Loucy (cell line): Measurements from ENCODE around the gene AGBL1.

Experiments used
- H2AFZ ChIP-seq: fragments of 200-600 bp; sonication (generic); 2 replicates; pipeline ENCODE4 v1.6.0; 2016; ENCODE audit warnings: antibody characterized with exemption, mild to moderate bottlenecking, low read length, moderate library complexity
- H3F3A ChIP-seq: fragments of 200-600 bp; 2 replicates; pipeline ENCODE4 v1.6.0; 2016; ENCODE audit warnings: antibody characterized with exemption, low read depth, mild to moderate bottlenecking
- H3K27me3 ChIP-seq: fragments of 200-600 bp; sonication (generic); 2 replicates; pipeline ENCODE4 v1.6.1; 2014; ENCODE audit warnings: low read length, mild to moderate bottlenecking; ENCODE audit not compliant: insufficient read depth, poor library complexity, severe bottlenecking
- H3K36me3 ChIP-seq: fragments of 200-600 bp; sonication (generic); 2 replicates; pipeline ENCODE4 v1.6.1; 2016; ENCODE audit warnings: low read length; ENCODE audit not compliant: insufficient read depth
- H3K4me1 ChIP-seq: fragments of 200-600 bp; sonication (generic); 2 replicates; pipeline ENCODE4 v1.5.1; 2014; ENCODE audit warnings: low read length, mild to moderate bottlenecking; ENCODE audit not compliant: insufficient read depth, poor library complexity, severe bottlenecking
- H3K4me2 ChIP-seq: fragments of 200-600 bp; sonication (generic); 2 replicates; pipeline ENCODE4 v1.6.0; 2014; ENCODE audit warnings: antibody characterized with exemption, low read length, low read depth, mild to moderate bottlenecking; ENCODE audit not compliant: poor library complexity, severe bottlenecking
- H3K4me3 ChIP-seq: fragments of 200-600 bp; sonication (generic); 2 replicates; pipeline ENCODE4 v1.5.1; 2014; ENCODE audit warnings: low read length, mild to moderate bottlenecking, mixed read lengths; ENCODE audit not compliant: poor library complexity, severe bottlenecking
- H3K79me2 ChIP-seq: fragments of 200-600 bp; sonication (generic); 2 replicates; pipeline ENCODE4 v1.6.1; 2014; ENCODE audit warnings: low read length; ENCODE audit not compliant: insufficient read depth
- H3K9ac ChIP-seq: fragments of 200-600 bp; sonication (generic); 2 replicates; pipeline ENCODE4 v1.6.0; 2014; ENCODE audit warnings: mild to moderate bottlenecking, low read depth, low read length, moderate library complexity; ENCODE audit not compliant: poor library complexity, severe bottlenecking
- H3K9me2 ChIP-seq: fragments of 200-600 bp; sonication (generic); replicated peaks from 2 replicates; pipeline ENCODE4 v1.6.1; 2016; ENCODE audit warnings: low read depth, low read length, mixed read lengths
- H3K9me3 ChIP-seq: fragments of 200-600 bp; sonication (generic); 2 replicates; pipeline ENCODE4 v1.6.1; 2014; ENCODE audit warnings: mild to moderate bottlenecking, antibody characterized with exemption, low read length, low read depth; ENCODE audit not compliant: insufficient read depth
- H4K20me1 ChIP-seq: fragments of 200-600 bp; sonication (generic); 2 replicates; pipeline ENCODE4 v1.6.0; 2014; ENCODE audit warnings: antibody characterized with exemption, low read length, mild to moderate bottlenecking; ENCODE audit not compliant: insufficient read depth, poor library complexity, severe bottlenecking
- CTCF ChIP-seq: fragments of 200-600 bp; sonication (generic); conservative IDR thresholded peaks from 2 replicates; pipeline ENCODE4 v1.5.1; 2014; ENCODE audit warnings: mild to moderate bottlenecking, antibody characterized with exemption, low read length
- EZH2phosphoT487 ChIP-seq: fragments of 200-600 bp; IDR thresholded peaks from 2 replicates; pipeline ENCODE4 v1.6.1; 2018; ENCODE audit warnings: antibody characterized with exemption, mild to moderate bottlenecking, moderate library complexity, borderline replicate concordance

AGBL1 gene

GRCh38 chr15:86278586-86278985 is 198.9 kb downstream of the AGBL1 start:
- no peak overlapping the region for H3K4me2 ChIP-seq
- no peaks in the 10 kb centered on the region for H3K36me3 ChIP-seq
- no peaks in the 10 kb centered on the region for H4K20me1 ChIP-seq
- no peaks in the 10 kb centered on the region for H3K27me3 ChIP-seq
- H3K4me1 ChIP-seq, result no peaks in the 10 kb centered on the region
- no peaks in the 10 kb centered on the region for H3K9me2 ChIP-seq
- no peak overlapping the region for H2AFZ ChIP-seq
- H3K9ac ChIP-seq, result no peak overlapping the region
- TF ChIP-seq EZH2phosphoT487, result no peak
- no peak for TF ChIP-seq CTCF
- H3K4me3 ChIP-seq, result no peak overlapping the region
- H3K79me2 ChIP-seq, result no peaks in the 10 kb centered on the region
- peaks cover 3% of the 10 kb centered on the region; the same call in 1 of the 2 replicates for H3K9me3 ChIP-seq
- H3F3A ChIP-seq, result no peaks in the 10 kb centered on the region

DNA sequence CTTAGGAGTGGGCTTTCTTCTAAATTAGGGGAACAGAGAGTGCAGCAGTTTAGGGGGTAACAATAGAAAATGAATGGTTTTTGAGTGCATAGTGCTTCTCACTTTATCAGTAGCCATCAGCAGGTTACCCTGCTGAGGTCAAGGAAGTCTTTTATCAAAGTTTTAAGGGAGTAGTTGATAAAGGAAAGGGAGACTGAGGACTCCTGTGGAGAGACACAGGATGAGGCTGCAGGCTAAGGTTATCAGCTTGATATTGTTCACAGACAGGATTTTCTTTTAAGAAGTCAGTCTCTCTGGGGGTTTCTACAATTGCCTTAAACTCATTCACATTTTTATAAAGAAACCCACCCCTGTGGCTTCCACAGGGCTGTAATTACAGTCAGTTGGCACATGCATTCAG is 205.0 kb downstream of the AGBL1 start:
- H3K9me3 ChIP-seq, result 0 out of 2 replicates have a peak, but pooled peaks cover 3% of the 10 kb centered on the region
- no peaks in the 10 kb centered on the region for H3K79me2 ChIP-seq
- H3K4me3 ChIP-seq, result no peak overlapping the region
- H2AFZ ChIP-seq, result no peak overlapping the region
- H3K4me2 ChIP-seq, result no peak overlapping the region
- no peak for TF ChIP-seq CTCF
- TF ChIP-seq EZH2phosphoT487, result no peak
- H3K36me3 ChIP-seq, result no peaks in the 10 kb centered on the region
- H3K9ac ChIP-seq, result no peak overlapping the region
- no peaks in the 10 kb centered on the region for H3F3A ChIP-seq
- no peaks in the 10 kb centered on the region for H3K9me2 ChIP-seq
- no peaks in the 10 kb centered on the region for H4K20me1 ChIP-seq
- no peaks in the 10 kb centered on the region for H3K27me3 ChIP-seq
- H3K4me1 ChIP-seq, result no peaks in the 10 kb centered on the region

GRCh38 chr15:86295511-86295910 is 215.8 kb downstream of the AGBL1 start:
- Histone ChIP-seq H3K4me2 (no peak overlapping the region), H3K36me3 (no peaks in the 10 kb centered on the region), H4K20me1 (no peaks in the 10 kb centered on the region), H3K9me2 (no peaks in the 10 kb centered on the region), H2AFZ (no peak overlapping the region), H3K4me3 (no peak overlapping the region), H3K79me2 (no peaks in the 10 kb centered on the region), H3K4me1 (no peaks in the 10 kb centered on the region), H3K9me3 (0 out of 2 replicates have a peak, but pooled peaks cover 4% of the 10 kb centered on the region), H3K9ac (no peak overlapping the region), H3K27me3 (no peaks in the 10 kb centered on the region), H3F3A (no peaks in the 10 kb centered on the region)
- TF ChIP-seq CTCF (no peak), EZH2phosphoT487 (no peak)
